ENCODE results near the gene ANKRD23.
"Not testable (repeated sequence)": the region's sequence is repeated elsewhere in the genome, so short reads cannot be mapped to it uniquely, and the experiment has no call there.

The ANKRD23 gene

DNA sequence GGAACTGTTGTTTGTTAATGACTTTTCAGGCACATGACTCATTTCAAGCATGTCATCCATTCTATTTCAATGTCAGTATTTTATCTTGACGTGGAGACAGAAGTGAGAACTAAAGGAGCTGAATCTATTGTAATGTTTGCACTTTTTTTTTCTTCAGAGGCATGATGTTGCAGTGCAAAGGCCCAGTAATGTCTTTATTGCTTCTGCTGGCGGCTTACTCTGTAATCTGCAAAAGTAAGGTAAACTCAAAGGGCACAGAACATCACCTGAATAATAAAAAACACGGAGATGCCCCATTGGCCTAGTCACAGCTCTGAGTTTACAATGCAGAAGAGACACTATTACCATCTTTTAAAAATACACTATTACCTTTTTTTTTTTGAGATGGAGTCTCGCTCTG lies 30.2 kb downstream of the ANKRD23 start:
- no peak for DNase-seq

DNA sequence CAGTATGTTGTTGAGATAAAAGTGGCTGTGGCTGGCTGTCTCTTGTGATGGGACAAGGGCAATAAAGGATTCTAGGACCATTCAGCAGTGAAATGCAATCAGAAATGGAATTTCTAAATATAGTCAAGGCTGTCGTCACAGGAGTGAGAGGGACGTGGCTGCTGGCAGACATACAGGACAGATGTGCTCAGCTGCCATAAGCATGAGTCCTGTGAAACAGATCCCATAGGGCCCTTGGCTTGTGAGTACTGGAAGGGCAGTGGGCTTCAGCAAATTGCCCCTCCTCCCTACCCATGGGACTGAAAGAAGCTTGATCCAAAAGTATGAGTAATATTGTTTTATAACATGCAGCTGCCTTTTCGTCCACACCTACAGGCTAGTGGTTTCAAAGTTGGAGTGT lies 31.9 kb downstream of the ANKRD23 start:
- DNase-seq = no peak

- no peak for DNase-seq
These were observed 33.0 kb downstream of the ANKRD23 start for GRCh38 chr2:96810783-96811192.

DNA sequence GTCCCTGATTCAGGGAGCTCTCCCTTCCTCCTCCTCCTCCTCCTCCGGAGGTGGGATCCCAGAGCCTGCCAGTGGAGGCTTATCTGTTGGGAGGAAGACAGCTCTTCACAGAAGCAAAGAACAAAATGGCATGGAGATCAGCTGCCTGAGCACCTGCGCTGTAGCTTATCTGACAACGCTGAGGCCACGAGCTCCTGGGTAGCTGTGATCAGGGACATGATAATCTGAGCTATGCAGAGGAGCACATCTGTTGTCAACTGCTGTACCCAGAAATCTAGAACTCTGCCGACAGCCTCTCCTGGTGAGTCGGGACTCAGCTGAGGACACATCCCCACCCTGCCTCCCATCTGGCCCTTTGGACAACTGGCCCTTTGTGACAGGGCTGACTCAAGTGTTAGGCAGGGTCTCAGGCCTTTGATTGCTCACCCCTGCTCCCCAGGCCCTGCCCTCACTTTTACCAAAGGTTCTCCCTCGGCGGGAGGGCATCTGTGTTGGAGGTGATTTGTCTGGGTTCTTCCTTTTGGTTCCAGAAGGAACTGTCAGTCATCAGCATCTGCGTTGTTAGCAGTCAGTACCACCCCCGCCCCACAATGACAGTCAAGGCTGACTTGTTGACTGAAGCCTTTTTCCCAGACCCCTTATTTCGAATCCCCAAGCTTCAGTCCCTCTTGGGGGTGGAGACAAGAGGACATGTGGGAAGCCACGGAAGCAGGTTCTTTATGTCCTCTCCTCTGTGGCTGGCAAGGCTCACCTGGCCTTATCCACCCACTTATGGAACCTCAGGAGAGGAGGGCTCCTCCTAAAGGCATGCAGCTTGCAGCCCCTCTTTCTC lies 33.7 kb downstream of the ANKRD23 start:
- no peak for DNase-seq

GRCh38 chr2:96809216-96809882 lies 34.5 kb downstream of the ANKRD23 start:
- no peak for DNase-seq

GRCh38 chr2:96808176-96808837 lies 35.5 kb downstream of the ANKRD23 start:
- no peak for DNase-seq

- no peak for DNase-seq
These were observed 36.7 kb downstream of the ANKRD23 start for GRCh38 chr2:96807127-96807471.

GRCh38 chr2:96806468-96807126 lies 37.2 kb downstream of the ANKRD23 start:
- DNase-seq = peak; percentile 69

- DNase-seq = not testable (repeated sequence)
These were observed 37.9 kb downstream of the ANKRD23 start for GRCh38 chr2:96805946-96806345.

DNA sequence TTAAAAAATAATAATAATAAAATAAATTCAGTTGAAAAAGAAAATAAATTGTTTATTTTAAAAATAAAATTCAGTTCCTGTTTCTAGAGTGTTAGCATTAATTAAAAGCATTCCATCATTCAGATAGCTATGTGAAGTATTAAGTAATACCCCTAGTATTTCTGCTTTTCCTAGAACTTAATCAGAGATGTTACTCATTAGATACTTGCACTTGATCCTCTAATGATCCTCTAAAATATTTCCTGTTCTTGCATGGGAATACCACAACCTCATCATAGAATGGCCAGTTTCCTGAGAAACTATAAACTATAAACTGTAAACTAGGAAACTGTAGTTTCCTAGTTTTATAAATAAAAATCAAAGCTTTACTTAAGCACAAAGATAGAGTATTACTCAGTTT lies 38.8 kb downstream of the ANKRD23 start:
- DNase-seq = no peak

DNA sequence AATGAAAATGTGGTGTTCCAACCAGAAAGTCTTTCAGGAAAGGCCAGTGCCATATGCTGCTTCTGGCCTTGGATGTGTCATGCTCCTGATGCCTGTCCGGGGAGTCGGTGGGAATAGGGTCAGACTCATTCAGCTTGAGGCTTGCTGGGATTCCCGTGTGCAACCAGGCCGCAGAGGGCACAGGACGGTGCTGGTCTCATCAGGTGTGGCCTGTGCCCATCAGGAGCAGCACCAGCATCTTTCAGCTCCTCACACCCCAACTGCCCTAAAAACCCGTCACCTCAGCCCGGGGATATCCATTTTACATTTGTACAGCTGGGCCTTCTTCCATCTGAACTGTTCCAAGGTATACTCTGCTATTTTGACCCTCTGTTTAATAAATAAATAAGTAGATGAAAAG lies 41.1 kb downstream of the ANKRD23 start:
- DNase-seq = no peak

- peak; percentile 50 for DNase-seq
These were observed 41.8 kb downstream of the ANKRD23 start for GRCh38 chr2:96801786-96802595.

- peak; percentile 78 for DNase-seq
These were observed 42.6 kb downstream of the ANKRD23 start for GRCh38 chr2:96801005-96801785.

DNA sequence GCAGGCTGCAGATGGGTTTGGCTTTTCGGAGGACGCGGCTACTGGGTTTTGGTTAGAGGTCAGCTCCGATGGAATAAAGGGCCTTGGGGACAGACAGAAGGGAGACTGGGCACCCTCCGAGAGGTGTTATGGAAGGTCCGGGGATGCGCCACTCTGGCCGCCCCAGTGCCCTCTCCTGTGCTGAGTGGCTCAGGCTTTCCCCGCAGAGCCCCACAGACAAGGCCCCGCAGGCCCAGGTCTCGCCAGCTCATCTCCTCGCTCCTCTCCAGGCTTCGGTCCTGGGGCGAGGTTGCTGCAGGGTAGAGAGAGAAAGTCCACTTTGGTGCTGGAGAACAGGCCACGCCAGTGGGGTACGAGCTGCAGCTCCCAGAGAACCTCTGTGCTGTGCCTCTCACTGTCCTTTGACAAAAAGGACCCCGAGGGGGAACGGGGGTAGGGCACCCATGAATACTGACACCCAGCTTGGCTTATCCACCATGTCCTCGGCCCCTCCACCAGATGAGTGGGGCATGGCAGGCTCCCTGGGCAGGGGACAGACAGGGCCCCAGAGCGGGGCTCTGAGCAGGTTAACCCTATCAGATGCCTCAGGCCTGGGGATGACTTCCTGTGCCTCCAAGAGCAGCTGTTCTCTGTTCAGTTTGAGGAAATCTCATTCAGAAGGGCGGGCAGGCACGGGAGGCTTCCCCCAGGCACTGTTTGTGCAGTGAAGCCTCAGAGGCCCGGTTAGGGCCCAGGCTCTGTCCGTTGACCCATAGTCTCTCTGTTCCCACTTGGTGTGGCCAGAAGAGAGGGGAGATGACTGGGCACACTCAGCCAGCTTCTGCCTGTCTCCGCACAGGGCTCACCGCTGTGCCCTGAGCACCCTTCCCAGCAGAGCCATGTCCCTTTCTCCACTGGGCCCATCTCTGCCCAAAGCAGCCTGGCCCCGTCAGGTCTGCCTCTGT lies 43.5 kb downstream of the ANKRD23 start:
- DNase-seq = no peak

DNA sequence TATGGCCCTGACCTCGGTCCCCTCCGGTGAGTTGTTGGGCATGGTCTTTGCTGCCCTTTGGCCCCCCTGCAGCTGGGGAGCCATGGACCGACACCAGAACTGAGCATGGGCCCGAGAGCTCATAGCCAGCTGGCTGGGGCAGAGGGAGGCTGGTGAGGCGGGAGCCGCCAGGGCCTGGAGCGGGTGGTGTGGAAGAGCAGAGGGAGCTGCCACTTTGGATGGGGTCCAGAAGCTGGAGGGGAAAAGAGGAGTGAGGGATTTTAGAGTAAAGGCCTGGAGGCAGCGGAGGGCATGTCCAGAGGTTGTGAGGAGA lies 44.2 kb downstream of the ANKRD23 start:
- no peak for DNase-seq

- no peak for DNase-seq
These were observed 44.8 kb downstream of the ANKRD23 start for GRCh38 chr2:96798733-96799622.

DNA sequence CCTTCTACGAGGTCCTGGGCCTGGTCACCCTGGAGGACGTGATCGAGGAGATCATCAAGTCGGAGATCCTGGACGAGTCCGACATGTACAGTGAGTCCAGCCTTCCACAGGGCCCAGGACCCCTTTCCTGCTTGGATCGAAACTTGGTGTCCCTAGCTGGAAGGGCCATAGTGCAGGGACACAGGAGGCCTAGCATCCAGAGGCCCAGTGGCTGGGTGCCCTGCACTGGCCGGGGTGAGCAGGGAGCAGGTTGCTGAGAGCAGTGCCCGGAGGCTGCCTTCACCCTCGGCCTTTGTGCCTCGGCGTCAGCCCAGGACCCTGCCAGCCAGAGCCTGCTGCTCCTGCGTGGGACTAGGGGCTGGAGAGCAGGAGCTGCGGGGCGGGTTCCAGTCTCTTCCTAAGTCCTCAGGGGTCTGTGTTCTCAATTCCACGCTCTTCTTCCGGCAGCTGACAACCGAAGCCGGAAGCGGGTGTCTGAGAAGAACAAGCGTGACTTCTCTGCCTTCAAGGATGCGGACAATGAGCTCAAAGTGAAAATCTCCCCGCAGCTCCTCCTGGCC lies 46.7 kb downstream of the ANKRD23 start:
- DNase-seq = no peak

GRCh38 chr2:96796497-96796896 lies 47.3 kb downstream of the ANKRD23 start:
- DNase-seq = not testable (repeated sequence)

- DNase-seq = no peak
These were observed 48.7 kb downstream of the ANKRD23 start for GRCh38 chr2:96795076-96795475.

Measured in CD4-positive, alpha-beta T cell treated with Interleukin-17A for 4 hours (primary cell).